IMR-90 (cell line): ENCODE data around the gene SLC5A2. TPM values are rescaled to one million over a fixed set of nuclear protein-coding genes. Genes with fewer than 3 reads are reported as not detected.

ENCODE experiments used
- ATAC-seq: fragments of 200-7000 bp; cut with Tn5 transposase; 2 replicates; pipeline ENCODE4 v1.9.1; 2020; ENCODE audit warnings: low read depth, mild to moderate bottlenecking, moderate library complexity
- BruUV-seq: library from RNA; stranded (reverse); fragments of 400-500 nt; replicated peaks from 2 replicates; lab custom pipeline; 2021; lab: Mats Ljungman, UMichigan
- CTCF ChIA-PET: fragments of 300-600 bp; formaldehyde crosslinking; extraction: SDS; loops from one replicate; lab custom pipeline; 2021; ENCODE audit warnings: antibody characterized with exemption; lab: Yijun Ruan, JAX
- POLR2A ChIA-PET: fragments of 300-600 bp; sonication (Branson Sonifier 250); formaldehyde crosslinking; loops from one replicate; lab custom pipeline; 2022; ENCODE audit warnings: antibody characterized with exemption; ENCODE audit not compliant: unreplicated experiment; lab: Charles Lee
- DNase-seq: peaks from one replicate; pipeline ENCODE4 v3.0.0; 2013
- H2AFZ ChIP-seq: replicated peaks from 2 replicates; pipeline ENCODE3; 2013; ENCODE audit warnings: low read length, mild to moderate bottlenecking; ENCODE audit not compliant: poor library complexity
- H2AK5ac ChIP-seq: 2 replicates; pipeline ENCODE4 v1.6.1; 2013; ENCODE audit warnings: low read depth, low read length, inconsistent platforms
- H2AK9ac ChIP-seq: replicated peaks from 2 replicates; pipeline ENCODE3; 2013; ENCODE audit warnings: mild to moderate bottlenecking, low read depth, low read length, moderate library complexity; ENCODE audit not compliant: poor library complexity
- H2BK120ac ChIP-seq: 2 replicates; pipeline ENCODE4 v1.6.1; 2013; ENCODE audit warnings: low read depth, low read length, inconsistent platforms
- H2BK15ac ChIP-seq: 3 replicates; pipeline ENCODE4 v1.6.1; 2013; ENCODE audit warnings: low read depth, low read length, inconsistent platforms
- H2BK20ac ChIP-seq: 2 replicates; pipeline ENCODE4 v1.6.1; 2013; ENCODE audit warnings: low read depth, mild to moderate bottlenecking, inconsistent platforms, low read length, moderate library complexity
- H2BK5ac ChIP-seq: 2 replicates; pipeline ENCODE4 v1.6.1; 2013; ENCODE audit warnings: mild to moderate bottlenecking, low read depth, low read length, inconsistent platforms; ENCODE audit not compliant: poor library complexity, severe bottlenecking
- H3K14ac ChIP-seq: replicated peaks from 2 replicates; pipeline ENCODE4 v1.6.1; 2013; ENCODE audit warnings: low read depth, low read length, inconsistent platforms
- H3K18ac ChIP-seq: 2 replicates; pipeline ENCODE4 v1.6.1; 2013; ENCODE audit warnings: low read depth, low read length, control low read depth
- H3K23ac ChIP-seq: 2 replicates; pipeline ENCODE4 v1.6.1; 2013; ENCODE audit warnings: low read depth, low read length, inconsistent platforms
- H3K27ac ChIP-seq: 2 replicates; pipeline ENCODE4 v1.5.1; 2013; ENCODE audit warnings: mild to moderate bottlenecking, control low read depth, low read length; ENCODE audit not compliant: insufficient read depth
- H3K27me3 ChIP-seq: 2 replicates; pipeline ENCODE4 v1.6.1; 2013; ENCODE audit warnings: low read length; ENCODE audit not compliant: control insufficient read depth, insufficient read depth
- H3K36me3 ChIP-seq: 2 replicates; pipeline ENCODE4 v1.6.1; 2013; ENCODE audit warnings: low read length, mixed read lengths; ENCODE audit not compliant: control insufficient read depth, insufficient read depth
- H3K4ac ChIP-seq: 2 replicates; pipeline ENCODE4 v1.6.1; 2013; ENCODE audit warnings: low read depth, low read length, inconsistent platforms
- H3K4me1 ChIP-seq: 2 replicates; pipeline ENCODE4 v1.6.1; 2013; ENCODE audit warnings: low read length, mixed read lengths; ENCODE audit not compliant: control insufficient read depth, insufficient read depth
- H3K4me2 ChIP-seq: 2 replicates; pipeline ENCODE4 v1.6.1; 2013; ENCODE audit warnings: low read depth, mild to moderate bottlenecking, control low read depth, low read length, moderate library complexity
- H3K4me3 ChIP-seq: 2 replicates; pipeline ENCODE4 v1.5.1; 2013; ENCODE audit warnings: low read depth, mild to moderate bottlenecking, control low read depth, low read length, moderate library complexity; ENCODE audit not compliant: insufficient read depth
- H3K56ac ChIP-seq: 2 replicates; pipeline ENCODE4 v1.6.1; 2013; ENCODE audit warnings: low read length, inconsistent platforms; ENCODE audit not compliant: insufficient read depth; ENCODE audit errors: extremely low read depth
- H3K79me1 ChIP-seq, 2 experiments: 2 replicates each; pipeline ENCODE4 v1.6.1; 2013; ENCODE audit warnings: low read length in 2 of 2, inconsistent platforms in 1 of 2, low read depth in 1 of 2
- H3K9ac ChIP-seq: 2 replicates; pipeline ENCODE4 v1.6.1; 2013; ENCODE audit warnings: low read depth, low read length, control low read depth
- H3K9me1 ChIP-seq: 2 replicates; pipeline ENCODE4 v1.6.1; 2013; ENCODE audit warnings: low read length, inconsistent platforms; ENCODE audit not compliant: insufficient read depth
- H3K9me3 ChIP-seq: 2 replicates; pipeline ENCODE4 v1.6.1; 2013; ENCODE audit warnings: low read length; ENCODE audit not compliant: control insufficient read depth, insufficient read depth
- H4K20me1 ChIP-seq: 2 replicates; pipeline ENCODE4 v1.6.1; 2013; ENCODE audit warnings: low read length, inconsistent platforms; ENCODE audit not compliant: insufficient read depth
- H4K5ac ChIP-seq: 2 replicates; pipeline ENCODE4 v1.6.1; 2013; ENCODE audit warnings: mild to moderate bottlenecking, low read depth, low read length, control low read depth
- H4K8ac ChIP-seq, 2 experiments: 2 replicates each; pipeline ENCODE4 v1.6.1; 2013; ENCODE audit warnings: low read depth in 2 of 2, low read length in 2 of 2, control low read depth in 1 of 2, inconsistent platforms in 1 of 2
- H4K91ac ChIP-seq: 2 replicates; pipeline ENCODE4 v1.6.1; 2013; ENCODE audit warnings: low read depth, low read length, inconsistent platforms; ENCODE audit not compliant: insufficient read depth
- BHLHE40 ChIP-seq: fragments of 150-350 bp; IDR thresholded peaks from 2 replicates; pipeline ENCODE4 v1.6.1; 2016; ENCODE audit warnings: mild to moderate bottlenecking, low read depth, low read length
- CEBPB ChIP-seq: IDR thresholded peaks from 2 replicates; pipeline ENCODE4 v1.6.1; 2012; ENCODE audit warnings: low read depth, low read length, improper control_type of control experiment
- CHD1 ChIP-seq: IDR thresholded peaks from 2 replicates; pipeline ENCODE4 v1.6.1; 2012; ENCODE audit warnings: low read depth, low read length, improper control_type of control experiment
- MAFK ChIP-seq: IDR thresholded peaks from 2 replicates; pipeline ENCODE4 v1.6.1; 2012; ENCODE audit warnings: low read depth, low read length, improper control_type of control experiment
- MAZ ChIP-seq: IDR thresholded peaks from 2 replicates; pipeline ENCODE4 v1.6.1; 2012; ENCODE audit warnings: low read depth, mild to moderate bottlenecking, low read length, improper control_type of control experiment, moderate library complexity, borderline replicate concordance
- MXI1 ChIP-seq: IDR thresholded peaks from 2 replicates; pipeline ENCODE4 v1.6.1; 2012; ENCODE audit warnings: low read depth, mild to moderate bottlenecking, low read length, moderate library complexity, borderline replicate concordance
- NFE2L2 ChIP-seq: fragments of 150-350 bp; IDR thresholded peaks from 2 replicates; pipeline ENCODE4 v1.6.1; 2016; ENCODE audit warnings: low read depth, mild to moderate bottlenecking, low read length
- POLR2A ChIP-seq: IDR thresholded peaks from 2 replicates; pipeline ENCODE4 v1.6.1; 2012; ENCODE audit warnings: mild to moderate bottlenecking, low read depth, low read length
- RAD21 ChIP-seq: IDR thresholded peaks from 2 replicates; pipeline ENCODE4 v1.6.1; 2012; ENCODE audit warnings: low read length, improper control_type of control experiment
- RCOR1 ChIP-seq: IDR thresholded peaks from 2 replicates; pipeline ENCODE4 v1.6.1; 2012; ENCODE audit warnings: mild to moderate bottlenecking, low read length, improper control_type of control experiment; ENCODE audit not compliant: insufficient replicate concordance
- RFX5 ChIP-seq: IDR thresholded peaks from 2 replicates; pipeline ENCODE4 v1.8.0; 2012; ENCODE audit warnings: low read depth, mild to moderate bottlenecking, low read length, moderate library complexity
- SMC3 ChIP-seq: fragments of 150-350 bp; IDR thresholded peaks from 2 replicates; pipeline ENCODE4 v1.6.1; 2016; ENCODE audit warnings: low read depth, mild to moderate bottlenecking, antibody characterized with exemption, low read length, moderate library complexity
- WGBS, 2 experiments: methylation state at CpG; one replicate each; pipeline versions ENCODE4 v1.1.5 to v1.1.7; 2013; ENCODE audit warnings: missing lambda C conversion rate in 2 of 2; ENCODE audit not compliant: insufficient read length in 1 of 2; ENCODE audit errors: extremely low coverage in 2 of 2; 5-methylcytosine and 5-hydroxymethylcytosine counted together
- dilution Hi-C: fragments of 300-500 bp; cut with HindIII; formaldehyde crosslinking; loops from one replicate; pipeline ENCODE4 v1.14.3; 2018; ENCODE audit warnings: low sequenced_read_pairs; ENCODE audit not compliant: unreplicated experiment
- in situ Hi-C: fragments of 300-500 bp; cut with MboI; formaldehyde crosslinking; loops from 3 replicates; pipeline ENCODE4 v1.14.3; 2019; ENCODE audit warnings: low sequenced_read_pairs, inconsistent platforms, mixed read lengths
- intact Hi-C: fragments of 100-400 bp; cut with micrococcal nuclease; formaldehyde crosslinking; loops from 2 replicates; pipeline ENCODE4 v1.10.0; 2022
- polyA plus RNA-seq, 3 experiments: library from polyadenylated mRNA; depleted of rRNA; stranded (reverse); fragments of >200 nt; gene quantifications; 2 replicates each; pipeline ENCODE4 v1.2.3, GENCODE V29; 2012; ENCODE audit warnings: low replicate concordance in 1 of 3
- total RNA-seq: library from RNA; depleted of rRNA; stranded (reverse); fragments of >200 nt; gene quantifications from 2 replicates; pipeline ENCODE4 v1.2.3, GENCODE V29; 2012
- TF ChIP-seq, protein P1 (sequence below): fragments of 150-350 bp; IDR thresholded peaks from 2 replicates; pipeline ENCODE4 v1.6.1; 2017; ENCODE audit warnings: mild to moderate bottlenecking, antibody characterized with exemption, low read length, low read depth
- TF ChIP-seq, protein P2 (sequence below): conservative IDR thresholded peaks from 2 replicates; pipeline ENCODE4 v1.5.1; 2012; ENCODE audit warnings: mild to moderate bottlenecking, low read depth, low read length, improper control_type of control experiment

The SLC5A2 gene
- total and polyA plus RNA-seq, 2 of the 4 experiments (the other 2 are of a cell fraction) = not detected

DNA sequence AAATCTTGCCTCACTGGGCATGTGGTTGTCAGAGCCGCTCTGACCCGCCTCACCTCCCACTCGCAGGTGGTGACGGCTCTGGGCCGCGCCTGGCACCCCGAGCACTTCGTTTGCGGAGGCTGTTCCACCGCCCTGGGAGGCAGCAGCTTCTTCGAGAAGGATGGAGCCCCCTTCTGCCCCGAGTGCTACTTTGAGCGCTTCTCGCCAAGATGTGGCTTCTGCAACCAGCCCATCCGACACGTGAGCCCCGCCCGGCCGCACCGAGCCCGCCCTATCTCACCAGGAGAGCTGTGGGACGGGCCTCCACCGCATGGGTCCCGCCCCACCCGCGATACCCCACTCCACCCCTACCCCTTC, 7.0 kb upstream of the SLC5A2 start:
- H3K23ac ChIP-seq = no peak overlapping the region
- BruUV-seq = no TSS peak
- H2BK15ac ChIP-seq = no peak overlapping the region
- no peak overlapping the region for H3K4me3 ChIP-seq
- peaks cover 56% of the 10 kb centered on the region for H3K36me3 ChIP-seq
- peaks cover 24% of the 10 kb centered on the region for H3K9me1 ChIP-seq
- no peak overlapping the region for H3K56ac ChIP-seq
- no peak overlapping the region for H2AK9ac ChIP-seq
- dilution Hi-C loops = no loop called here
- no peak overlapping the region for H2AFZ ChIP-seq
- in situ Hi-C loops = no loop called here
- DNase-seq (no peak), ATAC-seq (no peak)
- no peak overlapping the region for H3K14ac ChIP-seq
- no peak overlapping the region for H4K8ac ChIP-seq
- no peak overlapping the region for H2BK20ac ChIP-seq
- H3K4me1 ChIP-seq = peaks cover 11% of the 10 kb centered on the region
- H3K9me3 ChIP-seq = no peaks in the 10 kb centered on the region
- H4K5ac ChIP-seq = no peak overlapping the region
- no peak overlapping the region for H2AK5ac ChIP-seq
- H3K27me3 ChIP-seq = no peaks in the 10 kb centered on the region
- H3K79me1 ChIP-seq = peaks cover 22 to 65% of the 10 kb centered on the region in 2 experiments; a peak in 3 of 4 replicates
- 87% methylated on average over 26 of the region's 26 CpGs; no CpG with 5 or more reads in 1 of the 2 experiments for WGBS, 2 experiments
- no peak overlapping the region for H3K4me2 ChIP-seq
- intact Hi-C loops = no loop called here
- ChIA-PET CTCF (no interaction called here), POLR2A (no interaction called here)
- no peak overlapping the region for H2BK5ac ChIP-seq
- no peak overlapping the region for H2BK120ac ChIP-seq
- no peak overlapping the region for H4K91ac ChIP-seq
- no peak overlapping the region for H3K9ac ChIP-seq
- peaks cover 66% of the 10 kb centered on the region for H4K20me1 ChIP-seq
- H3K27ac ChIP-seq = no peak overlapping the region
- H3K18ac ChIP-seq = no peak overlapping the region
- no peak for TF ChIP-seq CHD1
- no peak for TF ChIP-seq MXI1
- TF ChIP-seq, protein P1, sequence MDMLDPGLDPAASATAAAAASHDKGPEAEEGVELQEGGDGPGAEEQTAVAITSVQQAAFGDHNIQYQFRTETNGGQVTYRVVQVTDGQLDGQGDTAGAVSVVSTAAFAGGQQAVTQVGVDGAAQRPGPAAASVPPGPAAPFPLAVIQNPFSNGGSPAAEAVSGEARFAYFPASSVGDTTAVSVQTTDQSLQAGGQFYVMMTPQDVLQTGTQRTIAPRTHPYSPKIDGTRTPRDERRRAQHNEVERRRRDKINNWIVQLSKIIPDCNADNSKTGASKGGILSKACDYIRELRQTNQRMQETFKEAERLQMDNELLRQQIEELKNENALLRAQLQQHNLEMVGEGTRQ = no peak
- TF ChIP-seq CEBPB = no peak
- TF ChIP-seq, protein P2, sequence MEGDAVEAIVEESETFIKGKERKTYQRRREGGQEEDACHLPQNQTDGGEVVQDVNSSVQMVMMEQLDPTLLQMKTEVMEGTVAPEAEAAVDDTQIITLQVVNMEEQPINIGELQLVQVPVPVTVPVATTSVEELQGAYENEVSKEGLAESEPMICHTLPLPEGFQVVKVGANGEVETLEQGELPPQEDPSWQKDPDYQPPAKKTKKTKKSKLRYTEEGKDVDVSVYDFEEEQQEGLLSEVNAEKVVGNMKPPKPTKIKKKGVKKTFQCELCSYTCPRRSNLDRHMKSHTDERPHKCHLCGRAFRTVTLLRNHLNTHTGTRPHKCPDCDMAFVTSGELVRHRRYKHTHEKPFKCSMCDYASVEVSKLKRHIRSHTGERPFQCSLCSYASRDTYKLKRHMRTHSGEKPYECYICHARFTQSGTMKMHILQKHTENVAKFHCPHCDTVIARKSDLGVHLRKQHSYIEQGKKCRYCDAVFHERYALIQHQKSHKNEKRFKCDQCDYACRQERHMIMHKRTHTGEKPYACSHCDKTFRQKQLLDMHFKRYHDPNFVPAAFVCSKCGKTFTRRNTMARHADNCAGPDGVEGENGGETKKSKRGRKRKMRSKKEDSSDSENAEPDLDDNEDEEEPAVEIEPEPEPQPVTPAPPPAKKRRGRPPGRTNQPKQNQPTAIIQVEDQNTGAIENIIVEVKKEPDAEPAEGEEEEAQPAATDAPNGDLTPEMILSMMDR = no peak
- TF ChIP-seq RFX5 = no peak
- TF ChIP-seq SMC3 = no peak
- no peak for TF ChIP-seq NFE2L2
- no peak for TF ChIP-seq MAFK
- TF ChIP-seq BHLHE40 = no peak
- no peak for TF ChIP-seq RAD21
- TF ChIP-seq POLR2A = no peak
- no peak for TF ChIP-seq MAZ
- no peak for TF ChIP-seq RCOR1
- H3K4ac ChIP-seq = no peak overlapping the region
